HG03064 (cell line): ENCODE results near the gene PHACTR2.
"Not testable (repeated sequence)": the region's sequence is repeated elsewhere in the genome, so short reads cannot be mapped to it uniquely, and the experiment has no call there.

ENCODE experiments used
- ATAC-seq: cut with Tn5 transposase; IDR thresholded peaks from one replicate; pipeline ENCODE4 v1.9.1; 2021; ENCODE audit warnings: low read depth; ENCODE audit not compliant: unreplicated experiment

Gene PHACTR2

DNA sequence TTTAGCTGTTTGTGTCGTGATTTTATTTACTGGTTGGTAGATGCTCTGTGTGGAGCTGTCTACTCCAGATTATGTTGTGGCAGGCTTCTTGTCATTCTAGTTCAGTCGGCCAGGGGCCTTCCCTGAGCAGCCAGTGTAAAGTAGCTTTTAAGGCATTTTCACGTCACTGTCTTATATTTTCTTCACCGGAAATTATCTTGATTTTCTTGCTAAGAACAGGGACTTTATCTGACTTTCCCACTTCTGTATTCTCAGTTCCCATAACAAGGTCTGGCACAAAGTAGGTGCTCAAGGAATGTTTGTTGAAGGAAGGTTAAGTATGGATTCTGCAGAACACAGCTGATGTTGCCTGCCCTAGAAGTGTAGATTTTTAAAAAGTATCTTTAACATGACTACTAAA lies 166.2 kb downstream of the PHACTR2 start:
- no peak for ATAC-seq

DNA sequence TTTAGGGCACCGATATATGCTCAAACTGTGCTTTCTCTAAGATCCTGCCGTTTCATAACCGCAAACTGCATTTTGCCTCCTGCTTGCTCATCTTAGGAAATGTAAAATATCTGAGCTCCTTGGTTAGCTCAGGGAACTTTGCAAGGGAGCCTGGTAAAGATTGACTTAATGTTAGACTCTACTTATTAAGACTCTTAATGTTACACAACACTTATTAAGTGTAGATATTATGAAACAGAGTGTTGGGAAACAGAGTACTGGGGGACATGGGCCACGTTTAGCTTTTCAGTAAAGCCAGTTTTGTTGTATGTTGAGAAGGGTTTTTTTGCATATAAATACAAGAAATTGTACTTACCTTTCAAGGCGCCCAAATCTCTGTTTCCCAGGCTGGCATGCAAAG lies 167.3 kb downstream of the PHACTR2 start:
- no peak for ATAC-seq

DNA sequence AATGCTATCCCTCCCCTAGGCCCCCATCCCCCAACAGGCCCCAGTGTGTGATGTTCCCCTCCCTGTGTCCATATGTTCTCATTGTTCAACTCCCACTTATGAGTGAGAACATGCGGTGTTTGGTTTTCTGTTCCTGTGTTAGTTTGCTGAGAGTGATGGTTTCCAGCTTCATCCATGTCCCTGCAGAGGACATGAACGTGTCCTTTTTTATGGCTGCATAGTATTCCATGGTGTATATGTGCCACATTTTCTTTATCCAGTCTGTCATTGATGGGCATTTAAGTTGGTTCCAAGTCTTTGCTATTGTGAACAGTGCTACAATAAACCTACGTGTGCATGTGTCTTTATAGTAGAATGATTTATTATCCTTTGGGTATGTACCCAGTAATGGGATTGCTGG lies 173.9 kb downstream of the PHACTR2 start:
- ATAC-seq: not testable (repeated sequence)

DNA sequence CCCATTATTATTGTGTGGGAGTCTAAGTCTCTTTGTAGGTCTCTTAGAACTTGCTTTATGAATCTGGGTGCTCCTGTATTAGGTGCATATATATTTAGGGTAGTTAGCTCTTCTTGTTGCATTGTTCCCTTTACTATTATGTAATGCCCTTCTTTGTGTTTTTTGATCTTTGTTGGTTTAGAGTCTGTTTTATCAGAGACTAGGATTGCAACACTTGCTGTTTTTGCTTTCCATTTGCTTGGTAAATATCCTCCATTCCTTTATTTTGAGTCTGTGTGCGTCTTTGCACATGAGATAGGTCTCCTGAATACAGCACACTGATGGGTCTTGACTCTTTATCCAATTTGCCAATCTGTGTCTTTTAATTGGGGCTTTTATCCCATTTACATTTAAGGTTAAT lies 177.3 kb downstream of the PHACTR2 start:
- ATAC-seq: not testable (repeated sequence)

DNA sequence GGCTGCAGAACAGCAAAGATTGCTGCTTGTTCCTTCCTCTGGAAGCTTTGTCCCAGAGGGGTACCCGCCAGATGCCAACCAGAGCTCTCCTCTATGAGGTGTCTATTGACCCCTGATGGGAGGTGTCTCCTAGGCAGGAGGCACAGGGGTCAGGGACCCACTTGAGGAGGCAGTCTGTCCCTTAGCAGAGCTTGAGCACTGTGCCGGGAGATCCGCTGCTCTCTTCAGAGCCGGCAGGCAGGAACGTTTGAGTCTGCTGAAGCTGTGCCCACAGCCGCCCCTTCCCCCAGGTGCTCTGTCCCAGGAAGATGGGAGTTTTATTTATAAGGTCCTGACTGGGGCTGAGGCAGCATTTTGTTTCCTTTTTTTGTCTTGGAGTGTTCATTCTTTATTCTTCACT lies 179.0 kb downstream of the PHACTR2 start:
- not testable (repeated sequence) for ATAC-seq

DNA sequence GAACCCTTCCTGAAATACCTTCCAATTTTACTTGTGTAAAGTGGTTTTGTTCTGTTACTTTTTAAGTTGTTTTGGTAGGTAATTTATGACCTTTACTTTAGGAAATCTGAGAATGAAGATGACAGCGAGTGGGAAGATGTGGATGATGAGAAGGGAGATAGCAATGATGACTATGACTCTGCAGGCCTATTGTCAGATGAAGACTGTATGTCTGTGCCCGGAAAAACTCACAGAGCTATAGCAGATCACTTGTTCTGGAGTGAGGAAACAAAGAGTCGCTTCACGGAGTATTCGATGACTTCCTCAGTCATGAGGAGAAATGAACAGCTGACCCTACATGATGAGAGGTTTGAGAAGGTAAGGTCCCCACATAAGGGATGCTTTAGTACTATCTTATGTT lies 179.9 kb downstream of the PHACTR2 start:
- ATAC-seq: no peak

DNA sequence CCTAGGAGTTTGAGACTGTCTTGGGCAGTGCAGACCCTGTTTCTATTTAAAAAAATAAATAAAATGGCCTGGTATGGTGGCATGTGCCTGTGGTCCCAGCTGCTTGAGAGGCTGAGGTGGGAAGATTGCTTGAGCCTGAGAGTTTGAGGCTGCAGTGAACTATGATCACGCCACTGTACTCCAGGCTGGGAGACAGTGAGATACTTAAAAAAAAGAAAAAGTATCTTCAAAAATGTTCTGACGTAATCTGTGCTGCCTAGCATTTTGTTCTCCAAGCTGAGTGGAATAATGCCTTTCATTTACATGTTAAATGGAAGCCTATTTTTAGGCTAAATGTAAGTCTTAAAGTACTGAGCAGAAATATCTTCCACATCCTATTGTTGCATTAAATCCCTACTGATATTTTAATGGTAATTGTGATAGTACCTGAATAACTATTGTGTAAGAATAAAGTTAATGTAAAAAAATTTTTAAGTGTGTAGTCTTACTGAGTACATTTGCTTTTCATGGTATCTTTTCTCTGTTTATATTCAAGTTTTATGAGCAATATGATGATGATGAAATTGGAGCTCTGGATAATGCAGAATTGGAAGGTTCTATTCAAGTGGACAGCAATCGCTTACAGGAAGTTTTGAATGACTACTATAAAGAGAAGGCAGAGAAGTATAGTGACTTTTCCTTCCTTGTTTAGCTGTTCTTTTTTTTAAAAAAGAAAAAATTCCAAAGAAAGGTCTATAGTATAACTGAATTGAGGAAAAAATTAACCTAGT lies 182.3 kb downstream of the PHACTR2 start:
- no peak for ATAC-seq

DNA sequence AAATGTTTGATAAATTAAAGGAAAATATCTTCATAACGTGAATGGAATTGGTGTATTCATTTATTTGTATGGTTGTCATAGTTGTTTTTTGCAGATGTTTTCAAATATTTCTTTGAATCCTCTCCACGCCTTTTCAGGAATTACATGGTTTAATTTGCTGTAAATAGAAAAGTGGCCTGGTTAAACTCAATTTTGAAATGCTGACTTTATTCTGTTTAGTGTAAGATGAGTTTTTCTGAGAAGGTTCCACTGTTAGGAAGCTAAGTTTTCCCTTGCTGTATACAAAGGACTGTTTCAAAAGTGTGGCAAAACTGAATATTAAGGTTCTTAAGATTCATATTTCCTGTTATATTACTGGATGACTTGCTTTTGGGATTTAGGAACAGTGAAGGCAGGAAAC lies 186.0 kb downstream of the PHACTR2 start:
- ATAC-seq: no peak

DNA sequence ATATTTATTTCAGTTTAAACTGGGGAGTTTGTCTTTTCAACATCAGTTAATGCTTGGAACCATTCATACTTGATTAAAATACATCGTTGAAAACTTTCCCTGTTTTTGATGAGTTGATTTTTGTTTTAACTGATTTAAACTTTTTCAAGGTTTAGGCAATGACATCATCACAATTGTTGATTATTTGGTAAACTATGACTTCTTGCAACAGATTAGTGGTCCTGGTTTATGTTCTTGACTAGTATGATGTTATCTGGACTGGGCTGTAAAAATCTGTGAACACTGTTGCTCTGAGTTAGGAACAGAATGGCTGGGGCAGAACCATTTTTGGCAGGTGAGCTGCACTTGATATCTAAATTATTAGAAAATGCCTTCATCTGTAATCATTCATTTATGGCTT lies 186.5 kb downstream of the PHACTR2 start, which contains the start of gene ZC2HC1B:
Gene ZC2HC1B (plus strand): TSS at position 241 of the 400 bp plus-strand sequence. CDS start 66 bp downstream, at position 307.
- ATAC-seq: no peak

DNA sequence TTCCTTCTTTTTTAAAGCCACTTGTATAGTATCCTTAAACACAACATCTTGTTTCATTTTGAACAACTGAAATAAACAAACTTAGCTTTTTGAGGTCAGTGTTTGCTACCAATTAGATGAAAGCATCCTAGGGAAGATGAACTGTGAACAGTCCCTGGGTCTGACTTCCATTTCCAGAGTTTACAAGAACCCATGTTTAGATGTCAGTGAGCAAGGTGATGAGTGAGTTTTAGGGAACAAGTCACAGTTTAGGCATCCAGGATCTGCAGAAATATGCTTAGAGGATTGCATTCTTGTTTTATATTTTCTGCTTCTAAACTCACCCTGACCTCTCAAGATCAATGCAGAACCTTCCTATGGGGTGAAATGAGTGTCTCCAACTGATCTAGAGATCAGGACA lies 189.5 kb downstream of the PHACTR2 start:
- no peak for ATAC-seq

DNA sequence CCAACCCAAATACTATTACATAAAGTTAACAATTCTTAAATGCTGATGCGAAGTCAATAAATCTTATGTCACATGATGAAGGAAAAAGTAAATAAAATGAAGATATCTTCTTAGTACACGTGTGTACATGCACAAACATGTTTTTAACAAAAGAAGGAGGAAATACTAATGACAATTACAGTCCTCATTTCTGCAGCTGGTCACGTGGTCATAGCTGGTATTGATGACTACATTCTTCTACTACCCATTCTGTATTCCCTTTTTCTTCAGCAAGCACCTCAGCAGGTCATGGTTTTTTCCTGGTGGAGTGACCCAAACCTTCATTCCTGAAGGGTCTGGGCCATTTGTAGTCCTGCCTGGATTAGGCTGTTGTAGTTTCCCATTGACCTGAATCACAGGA lies 191.0 kb downstream of the PHACTR2 start:
- not testable (repeated sequence) for ATAC-seq

DNA sequence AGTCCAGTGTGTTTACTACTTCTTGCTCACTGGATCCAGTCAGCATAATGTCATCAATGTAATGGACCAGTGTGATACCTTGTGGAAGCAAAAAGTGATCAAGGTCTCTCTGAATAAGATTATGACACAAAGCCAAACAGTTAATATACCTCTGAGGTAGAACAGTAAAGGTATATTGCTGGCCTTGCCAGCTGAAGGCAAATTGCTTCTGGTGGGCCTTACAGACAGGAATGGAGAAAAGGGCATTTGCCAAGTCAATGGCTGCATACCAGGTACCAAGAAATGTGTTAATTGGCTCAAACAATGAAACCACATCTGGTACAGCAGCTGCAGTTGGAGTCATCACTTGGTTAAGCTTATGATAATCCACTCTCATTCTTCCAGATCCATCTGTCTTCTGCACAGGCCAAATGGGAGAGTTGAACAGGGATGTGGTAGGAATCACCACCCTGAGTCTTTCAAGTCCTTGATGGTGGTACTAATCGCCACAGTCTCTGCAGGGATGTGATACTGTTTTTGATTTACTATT lies 193.5 kb downstream of the PHACTR2 start:
- ATAC-seq: not testable (repeated sequence)

DNA sequence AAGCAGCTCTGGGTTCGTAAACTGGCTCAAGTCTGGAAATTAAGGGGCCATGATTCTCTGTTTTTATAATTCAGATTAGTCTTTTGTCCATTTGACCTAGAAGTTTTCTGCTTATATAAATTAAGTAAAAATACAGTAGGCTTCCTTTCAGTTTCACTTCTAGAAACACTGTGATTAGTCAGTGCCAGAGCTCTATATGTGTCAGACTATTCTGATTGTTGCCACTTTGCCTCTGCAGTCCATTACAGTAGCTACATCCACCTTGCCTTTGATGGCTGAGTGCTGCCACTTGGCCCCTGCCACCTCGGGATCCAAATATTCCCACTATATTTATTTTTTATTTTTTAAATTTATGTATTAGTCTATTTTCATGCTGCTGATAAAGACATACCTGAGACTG lies 194.4 kb downstream of the PHACTR2 start:
- ATAC-seq: peak; percentile 86

DNA sequence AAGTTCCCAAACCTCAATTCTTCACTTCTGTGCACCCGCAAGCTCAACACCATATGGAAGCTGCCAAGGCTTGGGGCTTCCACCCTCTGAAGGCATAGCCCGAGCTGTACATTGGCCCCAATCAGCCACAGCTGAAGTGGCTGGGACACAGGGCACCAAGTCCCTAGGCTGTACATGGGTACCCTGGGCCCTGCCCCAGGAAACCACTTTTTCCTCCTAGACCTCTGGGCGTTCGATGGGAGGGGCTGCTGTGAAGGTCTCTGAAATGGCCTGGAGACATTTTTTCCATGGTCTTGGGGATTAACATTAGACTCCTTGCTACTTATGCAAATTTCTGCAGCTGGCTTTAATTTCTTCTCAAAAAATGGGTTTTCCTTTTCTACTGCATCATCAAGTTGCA lies 195.8 kb downstream of the PHACTR2 start:
- ATAC-seq: not testable (repeated sequence)

DNA sequence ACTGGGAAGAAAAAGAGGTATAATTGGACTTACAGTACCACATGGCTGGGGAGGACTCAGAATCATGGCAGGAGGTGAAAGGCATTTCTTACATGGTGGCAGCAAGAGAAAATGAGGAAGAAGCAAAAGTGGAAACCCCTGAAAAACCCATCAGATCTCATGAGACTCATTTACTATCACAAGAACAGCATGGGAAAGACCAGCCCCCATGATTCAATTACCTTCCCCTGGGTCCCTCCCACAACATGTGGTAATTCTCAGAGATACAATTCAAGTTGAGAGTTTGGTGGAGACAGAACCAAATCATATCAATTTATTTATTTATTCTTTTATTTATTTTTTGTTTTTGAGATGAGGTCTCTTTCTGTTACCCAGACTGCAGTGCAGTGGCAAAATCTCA lies 196.7 kb downstream of the PHACTR2 start:
- not testable (repeated sequence) for ATAC-seq

DNA sequence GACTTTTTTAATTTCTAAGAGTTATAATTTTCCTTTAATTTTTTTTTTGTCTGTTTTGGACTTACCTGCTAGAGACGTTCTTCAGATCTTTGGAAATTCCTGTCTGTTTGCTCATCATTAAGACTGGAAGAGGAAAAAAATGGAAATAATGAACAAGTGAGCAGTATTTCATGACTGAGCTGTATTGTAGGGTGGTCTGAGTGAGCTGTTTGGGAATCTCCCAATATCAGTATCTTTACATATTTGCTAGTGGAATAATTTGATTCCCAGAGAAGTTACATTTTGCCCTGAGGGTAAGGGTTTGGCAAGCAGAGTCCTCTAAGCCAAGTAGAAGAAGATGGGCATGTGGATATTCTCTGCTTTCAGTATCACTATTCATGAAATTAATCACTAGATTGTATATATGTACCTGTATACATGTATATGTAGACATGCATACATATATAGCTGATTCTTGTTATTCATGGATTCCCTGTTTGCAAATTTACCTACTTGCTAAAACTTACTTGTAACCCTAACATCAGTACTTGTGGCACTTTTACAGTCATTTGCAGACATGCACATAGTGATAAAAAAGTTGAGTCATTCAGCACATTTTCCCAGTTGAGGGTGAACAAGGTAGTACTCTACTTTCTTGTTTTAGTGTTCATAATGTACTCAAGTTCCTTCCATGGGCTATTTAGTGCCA lies 200.0 kb downstream of the PHACTR2 start:
- no peak for ATAC-seq

DNA sequence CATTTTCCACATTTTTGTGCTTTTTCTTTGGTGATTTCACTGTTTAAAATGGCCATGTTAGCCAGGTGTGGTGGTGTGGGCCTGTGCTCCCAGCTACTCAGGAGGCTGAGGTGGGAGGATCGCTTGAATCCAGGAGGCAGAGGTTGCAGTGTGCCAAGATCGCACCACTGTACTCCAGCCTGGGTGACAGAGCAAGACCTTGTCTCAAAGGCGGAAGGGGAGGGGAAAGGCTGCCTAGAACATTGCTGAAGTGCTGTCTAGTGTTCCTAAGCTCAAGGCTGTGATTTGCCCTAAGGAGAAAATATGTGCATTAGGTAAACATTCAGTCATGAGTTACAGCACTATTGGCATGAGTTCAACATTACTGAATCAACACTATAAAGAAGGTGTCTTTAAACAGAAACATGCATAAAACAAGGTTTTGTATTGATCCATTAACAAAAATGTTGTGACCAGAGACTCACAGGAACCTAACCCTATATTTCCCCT lies 200.6 kb downstream of the PHACTR2 start:
- no peak for ATAC-seq

DNA sequence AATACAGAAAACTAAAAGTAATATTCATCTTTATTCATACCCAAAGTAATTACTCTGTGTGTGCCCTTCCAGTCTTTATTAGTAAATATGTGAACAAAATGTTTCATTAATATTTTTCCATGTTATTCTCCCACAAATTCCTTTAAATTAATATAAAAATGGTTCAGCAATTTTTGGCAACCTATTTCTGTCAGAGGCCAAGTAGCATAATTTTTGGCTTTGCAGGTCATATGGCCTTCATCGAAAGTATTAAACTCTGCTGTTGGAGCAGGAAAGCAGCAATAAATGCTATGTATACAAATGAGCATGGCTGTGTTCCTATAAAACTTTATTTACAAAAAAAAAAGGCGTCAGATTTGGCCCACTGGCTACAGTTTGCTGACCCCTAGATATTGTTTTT lies 202.6 kb downstream of the PHACTR2 start:
- ATAC-seq: no peak
